ENCODE data around the gene KDM5B.
"Not testable (repeated sequence)": the region's sequence is repeated elsewhere in the genome, so short reads cannot be mapped to it uniquely, and the experiment has no call there.

The KDM5B gene

DNA sequence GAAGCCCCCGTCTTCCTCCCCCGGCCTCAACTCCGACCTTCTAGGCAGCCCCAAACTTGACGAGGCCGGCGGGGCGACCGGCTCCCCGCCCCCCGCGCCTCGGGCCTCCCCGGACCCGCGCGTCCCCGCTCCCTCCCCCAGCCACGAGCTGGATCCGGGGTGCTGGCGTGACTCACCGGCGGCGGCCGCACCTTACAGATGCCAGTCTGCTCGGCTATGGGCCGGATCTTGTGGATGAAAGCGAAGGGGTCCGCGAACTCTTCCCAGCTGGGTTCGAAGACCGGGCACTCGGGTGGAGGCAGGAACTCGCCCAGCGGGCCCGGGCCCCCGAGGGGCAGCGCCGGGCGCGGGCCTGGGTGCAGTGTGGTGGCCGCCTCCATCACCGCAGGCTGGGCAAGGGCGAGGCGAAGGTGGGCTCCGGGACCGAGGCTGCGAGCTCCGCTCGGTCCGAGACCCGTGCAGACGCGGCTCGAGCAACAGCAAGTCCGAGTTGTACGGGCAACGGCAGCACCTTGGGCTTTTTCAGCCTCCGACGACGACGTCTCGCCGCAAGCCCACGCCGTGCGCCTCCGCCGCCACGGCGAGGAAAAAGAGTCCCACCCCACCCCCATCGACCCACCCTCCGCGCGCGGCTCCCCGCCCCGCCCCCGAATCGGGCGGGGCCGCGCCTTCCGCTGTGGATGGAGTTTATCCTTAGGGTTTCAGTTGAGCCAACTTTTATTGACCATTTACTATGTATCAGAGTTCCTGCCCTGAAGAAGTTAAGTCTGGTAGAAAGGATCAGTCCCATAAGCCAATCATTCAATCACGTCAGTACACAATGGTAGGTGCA lies at the start of gene KDM5B:
Gene KDM5B, minus strand, starts transcription at position 496 of the 832 bp plus-strand sequence. Its CDS starts 116 bp downstream, at position 380.
- DNase-seq = peak; percentile 61

GRCh38 chr1:202857136-202857610 lies 49.0 kb upstream of the KDM5B start:
- DNase-seq = no peak

DNA sequence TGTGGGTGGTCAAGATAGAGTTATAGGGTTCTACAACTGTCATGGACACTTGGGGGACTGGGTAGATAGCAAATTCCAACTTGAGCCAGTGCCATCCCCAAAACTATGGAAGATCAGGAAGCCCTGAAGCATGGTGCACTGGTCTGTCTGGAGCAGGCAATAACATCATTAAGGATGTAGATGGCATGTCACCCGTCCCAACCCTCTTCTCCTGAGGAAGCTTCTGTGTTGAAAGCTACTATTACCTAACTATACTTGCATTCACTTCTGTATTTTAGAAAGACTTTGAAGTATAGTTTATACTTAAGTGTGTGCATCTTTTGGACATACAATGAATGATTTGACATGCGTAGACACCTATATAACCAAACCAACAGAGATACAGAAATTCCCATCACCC lies 47.8 kb upstream of the KDM5B start:
- no peak for DNase-seq

GRCh38 chr1:202854787-202855186 lies 46.6 kb upstream of the KDM5B start:
- DNase-seq = no peak

DNA sequence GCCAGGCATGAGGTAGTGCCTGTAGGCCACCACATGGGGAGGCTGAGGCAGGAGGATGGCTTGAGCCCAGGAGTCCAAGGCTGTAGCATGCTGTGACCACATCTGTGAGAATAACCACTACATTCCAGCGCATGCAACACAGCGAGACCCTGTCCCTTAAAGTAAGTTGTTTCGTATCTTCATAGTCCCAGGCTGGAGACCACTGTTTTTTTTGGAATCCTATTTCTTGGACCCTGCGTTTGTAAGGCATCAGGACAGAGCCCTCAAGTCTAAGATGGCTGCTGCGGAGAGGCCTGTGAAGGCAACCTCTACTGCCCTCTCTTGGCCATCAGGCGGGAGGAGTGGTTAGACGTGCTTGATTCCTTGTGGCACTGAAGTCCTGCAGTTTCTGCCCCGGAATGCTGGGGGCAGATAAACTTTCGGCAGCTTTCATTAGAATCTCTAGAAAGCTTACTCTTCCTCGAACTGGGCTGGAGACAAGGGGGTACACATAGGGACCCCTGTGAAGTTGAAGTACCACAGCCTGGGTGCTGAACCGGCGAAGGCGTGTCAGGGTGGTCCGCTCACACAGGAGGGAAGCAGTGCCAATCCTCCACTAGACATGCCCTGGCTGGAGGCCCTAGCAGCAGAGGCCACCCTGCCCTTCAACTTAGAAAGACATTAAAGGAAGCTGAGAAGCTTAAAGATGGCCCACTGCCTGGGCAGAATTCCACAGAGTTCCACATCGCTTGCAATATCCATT lies 44.1 kb upstream of the KDM5B start:
- DNase-seq = peak; percentile 24

GRCh38 chr1:202850593-202851362 lies 42.6 kb upstream of the KDM5B start:
- no peak for DNase-seq

GRCh38 chr1:202848191-202848542 lies 39.9 kb upstream of the KDM5B start:
- no peak for DNase-seq

DNA sequence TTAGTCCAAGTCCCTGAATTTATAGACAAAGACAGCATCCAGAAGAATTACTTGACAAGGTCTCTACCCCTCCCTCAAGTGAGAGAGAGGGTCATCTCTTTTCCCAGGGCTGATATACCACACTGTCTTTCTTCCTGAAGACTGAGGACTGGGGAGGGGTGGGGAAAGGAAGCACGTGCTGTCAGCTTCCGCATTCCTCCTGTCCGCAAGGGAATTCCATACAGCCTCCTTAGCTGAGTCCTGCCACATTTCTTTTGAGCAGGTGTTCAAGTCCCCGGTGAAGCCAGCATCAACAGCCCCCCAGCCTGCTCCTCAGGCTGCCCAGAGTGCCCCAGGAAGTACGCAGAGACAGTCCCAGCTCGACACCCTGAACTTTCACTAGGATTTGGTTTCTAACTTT lies 36.7 kb upstream of the KDM5B start:
- DNase-seq = no peak

- no peak for DNase-seq
Observed at GRCh38 chr1:202844259-202844658, 36.0 kb upstream of the KDM5B start.

DNA sequence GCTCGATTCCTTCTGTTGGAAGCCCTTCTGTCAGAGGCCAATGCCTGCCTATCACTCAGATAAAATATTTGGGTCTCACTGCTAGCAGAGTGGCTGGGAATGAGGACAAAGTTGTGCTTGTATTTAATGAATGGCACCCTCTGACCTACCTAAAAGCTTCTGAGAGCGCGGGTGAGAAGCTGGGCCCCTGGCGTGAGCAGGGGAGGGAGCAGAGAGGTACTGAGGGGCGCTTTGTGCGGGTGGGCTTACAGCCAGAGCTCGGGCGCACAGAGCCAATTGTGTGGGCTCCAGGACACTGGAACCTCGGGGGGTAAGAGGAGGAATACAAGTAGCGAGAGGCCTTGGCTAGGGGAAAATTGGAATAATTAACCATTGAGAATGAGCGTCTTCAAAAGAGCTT lies 34.9 kb upstream of the KDM5B start:
- DNase-seq = no peak

GRCh38 chr1:202837746-202838262 lies 29.6 kb upstream of the KDM5B start:
- DNase-seq = no peak

DNA sequence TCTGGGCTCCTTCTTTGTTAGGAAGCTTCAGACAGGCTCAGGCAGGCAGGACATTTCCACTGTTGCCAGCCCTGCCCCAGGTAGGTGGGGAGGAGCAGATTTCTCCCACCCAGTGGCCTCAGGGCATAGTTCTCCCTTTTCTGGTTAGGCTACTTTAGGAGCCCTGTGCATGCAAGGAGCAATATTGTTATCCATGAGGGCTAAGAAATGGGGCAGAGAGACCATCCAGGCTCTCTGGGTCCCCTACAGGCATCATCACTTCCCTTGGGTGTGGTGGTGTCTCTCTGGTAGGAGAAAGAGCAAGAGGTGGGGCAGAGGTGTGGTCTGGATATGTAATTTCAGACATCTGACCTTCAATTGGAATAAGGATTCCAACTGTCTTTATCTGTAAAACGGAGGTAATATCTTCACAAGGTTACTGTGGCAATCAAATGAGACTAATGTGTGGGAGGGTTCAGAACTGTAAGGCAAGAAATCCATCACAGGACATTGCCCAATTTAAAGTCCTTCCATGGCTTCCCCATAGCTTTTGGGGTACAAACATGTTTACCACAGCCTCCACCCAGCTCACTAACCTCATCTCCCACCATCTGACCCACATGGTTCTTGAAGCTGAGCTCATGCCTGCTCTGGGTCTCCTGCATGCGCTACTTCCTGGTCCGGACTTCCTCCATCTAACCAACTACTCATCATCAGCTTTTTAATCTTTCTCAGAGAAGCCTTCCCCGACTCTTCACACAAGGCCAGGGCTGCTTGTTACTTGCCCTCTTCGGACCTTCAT lies 28.6 kb upstream of the KDM5B start:
- no peak for DNase-seq

- no peak for DNase-seq
Observed at GRCh38 chr1:202835548-202836072, 27.4 kb upstream of the KDM5B start.

DNA sequence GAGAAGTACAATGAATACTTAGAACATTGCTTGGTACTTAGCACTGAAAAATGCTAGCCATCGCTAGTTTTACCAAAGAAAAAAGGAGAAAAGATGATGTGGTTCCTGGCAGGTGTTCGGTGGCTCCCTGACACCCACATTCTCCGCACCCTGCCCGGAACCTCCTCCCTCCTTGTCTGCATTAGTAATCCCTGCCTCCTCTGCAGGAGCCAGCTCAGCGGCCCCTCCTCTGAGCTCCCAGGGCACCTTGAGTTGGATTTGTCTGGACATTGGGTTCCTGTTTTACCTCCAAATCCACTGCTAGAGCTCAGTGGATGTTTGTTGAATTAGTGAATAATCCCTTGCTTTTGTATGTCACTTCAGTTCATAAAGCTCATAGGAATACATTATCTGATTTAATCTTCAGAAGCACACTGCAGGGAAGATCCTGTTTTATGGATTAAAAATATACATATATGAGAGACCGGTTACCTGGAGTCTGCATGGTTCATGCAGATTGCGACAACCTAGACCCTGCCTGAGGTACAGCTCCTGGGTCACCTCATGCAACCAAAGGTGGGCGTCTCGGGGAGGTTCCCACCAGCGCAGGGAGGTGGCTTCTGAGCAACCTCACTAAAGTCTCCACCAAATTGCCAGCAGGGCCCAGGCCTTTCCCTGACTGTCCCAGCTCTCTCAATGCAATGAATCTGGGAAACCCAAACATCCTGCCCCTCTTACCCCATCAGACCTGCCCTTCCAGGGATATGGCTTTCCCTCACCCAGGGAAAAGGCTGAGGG lies 26.7 kb upstream of the KDM5B start:
- no peak for DNase-seq

- DNase-seq = no peak
Observed at GRCh38 chr1:202831906-202832305, 23.7 kb upstream of the KDM5B start.

GRCh38 chr1:202829223-202829622 lies 21.0 kb upstream of the KDM5B start:
- not testable (repeated sequence) for DNase-seq

DNA sequence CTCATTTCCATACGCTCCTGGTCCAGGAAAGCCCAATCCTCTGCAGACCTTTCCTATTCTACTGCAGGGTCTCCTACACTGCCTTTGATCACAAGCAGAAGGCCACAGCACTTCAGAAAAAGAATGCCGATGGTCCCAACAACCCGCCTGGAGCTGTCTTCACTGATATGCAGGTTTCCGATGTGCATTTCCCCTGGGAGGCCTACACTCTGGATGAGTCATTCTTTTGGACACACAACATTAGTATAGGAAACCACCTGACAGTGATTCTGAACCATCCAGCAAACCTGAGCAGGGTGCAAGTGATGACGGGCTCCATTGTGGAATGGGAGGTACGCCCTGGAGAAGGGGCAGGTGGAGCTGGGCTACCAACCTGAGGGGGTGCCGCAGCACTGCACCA lies 17.5 kb upstream of the KDM5B start:
- no peak for DNase-seq

- DNase-seq = no peak
Observed at GRCh38 chr1:202821467-202821866, 13.2 kb upstream of the KDM5B start.

DNA sequence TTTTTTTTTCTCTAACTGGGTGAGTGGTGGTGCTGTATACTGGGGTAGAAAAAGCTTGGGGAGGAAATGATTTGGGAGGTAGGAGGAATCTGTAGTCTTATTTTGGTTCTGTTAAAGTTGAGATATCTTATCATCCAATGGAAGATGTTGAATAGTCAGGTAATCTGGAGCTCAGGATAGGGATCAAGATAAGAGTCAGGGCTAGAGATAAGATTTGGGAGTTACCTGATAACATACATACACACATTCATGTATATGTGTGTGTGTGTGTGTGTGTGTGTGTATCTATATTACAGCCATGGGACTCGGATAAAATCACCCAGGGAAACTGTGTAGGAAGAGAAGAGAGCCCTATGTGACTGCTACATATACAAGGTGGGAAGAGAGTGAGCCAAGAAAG lies 10.6 kb upstream of the KDM5B start:
- DNase-seq = no peak

- no peak for DNase-seq
Observed at GRCh38 chr1:202815120-202815519, 6.9 kb upstream of the KDM5B start.

Data from NCI-H1092 (cell line).